Fibroblast of pulmonary artery (primary cell): ENCODE data around the gene NXT1.

Experiments used
- DNase-seq: peaks from one replicate; pipeline ENCODE4 v3.0.0-alpha.2; 2010; ENCODE audit warnings: low read depth
- H3K4me3 ChIP-seq: replicated peaks from 2 replicates; pipeline ENCODE4 v1.5.1; 2011; ENCODE audit warnings: low read depth, mild to moderate bottlenecking, control low read depth, low read length, moderate library complexity
- TF ChIP-seq, protein P1 (sequence below): IDR thresholded peaks from 2 replicates; pipeline ENCODE4 v1.5.1; 2011; ENCODE audit warnings: mild to moderate bottlenecking, control low read depth, low read length, inconsistent platforms; ENCODE audit errors: missing control alignments

NXT1 gene

GRCh38 chr20:23374441-23374840 lies 23.9 kb downstream of the NXT1 start:
- no peak for DNase-seq
- no peak overlapping the region for H3K4me3 ChIP-seq
- TF ChIP-seq, protein P1, sequence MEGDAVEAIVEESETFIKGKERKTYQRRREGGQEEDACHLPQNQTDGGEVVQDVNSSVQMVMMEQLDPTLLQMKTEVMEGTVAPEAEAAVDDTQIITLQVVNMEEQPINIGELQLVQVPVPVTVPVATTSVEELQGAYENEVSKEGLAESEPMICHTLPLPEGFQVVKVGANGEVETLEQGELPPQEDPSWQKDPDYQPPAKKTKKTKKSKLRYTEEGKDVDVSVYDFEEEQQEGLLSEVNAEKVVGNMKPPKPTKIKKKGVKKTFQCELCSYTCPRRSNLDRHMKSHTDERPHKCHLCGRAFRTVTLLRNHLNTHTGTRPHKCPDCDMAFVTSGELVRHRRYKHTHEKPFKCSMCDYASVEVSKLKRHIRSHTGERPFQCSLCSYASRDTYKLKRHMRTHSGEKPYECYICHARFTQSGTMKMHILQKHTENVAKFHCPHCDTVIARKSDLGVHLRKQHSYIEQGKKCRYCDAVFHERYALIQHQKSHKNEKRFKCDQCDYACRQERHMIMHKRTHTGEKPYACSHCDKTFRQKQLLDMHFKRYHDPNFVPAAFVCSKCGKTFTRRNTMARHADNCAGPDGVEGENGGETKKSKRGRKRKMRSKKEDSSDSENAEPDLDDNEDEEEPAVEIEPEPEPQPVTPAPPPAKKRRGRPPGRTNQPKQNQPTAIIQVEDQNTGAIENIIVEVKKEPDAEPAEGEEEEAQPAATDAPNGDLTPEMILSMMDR = no peak

DNA sequence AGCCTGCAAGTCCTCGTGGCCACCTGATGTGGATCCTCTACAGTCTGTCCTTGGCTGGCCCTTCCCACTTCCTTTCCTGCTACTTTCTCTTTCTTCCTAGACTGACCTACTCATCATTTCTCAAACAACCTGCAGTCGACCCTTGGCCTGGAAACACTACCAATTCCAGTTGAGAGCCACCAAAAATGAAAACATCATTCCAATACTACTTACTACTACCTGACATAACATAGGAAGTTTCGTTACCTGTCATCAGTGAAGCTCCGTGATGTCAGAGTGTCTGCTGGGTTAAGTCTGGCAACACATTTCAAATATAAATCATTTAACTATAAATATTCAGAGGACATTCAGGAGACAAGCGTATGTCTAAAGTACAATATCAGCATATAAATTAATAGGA lies 25.2 kb downstream of the NXT1 start:
- TF ChIP-seq, protein P1 = no peak
- DNase-seq = no peak
- no peak overlapping the region for H3K4me3 ChIP-seq

- no peak overlapping the region for H3K4me3 ChIP-seq
- TF ChIP-seq, protein P1 = no peak
- DNase-seq = no peak
Observed at GRCh38 chr20:23379772-23380171, 29.2 kb downstream of the NXT1 start.

GRCh38 chr20:23381876-23382275 lies 31.3 kb downstream of the NXT1 start:
- no peak for DNase-seq
- TF ChIP-seq, protein P1 = no peak
- no peak overlapping the region for H3K4me3 ChIP-seq

DNA sequence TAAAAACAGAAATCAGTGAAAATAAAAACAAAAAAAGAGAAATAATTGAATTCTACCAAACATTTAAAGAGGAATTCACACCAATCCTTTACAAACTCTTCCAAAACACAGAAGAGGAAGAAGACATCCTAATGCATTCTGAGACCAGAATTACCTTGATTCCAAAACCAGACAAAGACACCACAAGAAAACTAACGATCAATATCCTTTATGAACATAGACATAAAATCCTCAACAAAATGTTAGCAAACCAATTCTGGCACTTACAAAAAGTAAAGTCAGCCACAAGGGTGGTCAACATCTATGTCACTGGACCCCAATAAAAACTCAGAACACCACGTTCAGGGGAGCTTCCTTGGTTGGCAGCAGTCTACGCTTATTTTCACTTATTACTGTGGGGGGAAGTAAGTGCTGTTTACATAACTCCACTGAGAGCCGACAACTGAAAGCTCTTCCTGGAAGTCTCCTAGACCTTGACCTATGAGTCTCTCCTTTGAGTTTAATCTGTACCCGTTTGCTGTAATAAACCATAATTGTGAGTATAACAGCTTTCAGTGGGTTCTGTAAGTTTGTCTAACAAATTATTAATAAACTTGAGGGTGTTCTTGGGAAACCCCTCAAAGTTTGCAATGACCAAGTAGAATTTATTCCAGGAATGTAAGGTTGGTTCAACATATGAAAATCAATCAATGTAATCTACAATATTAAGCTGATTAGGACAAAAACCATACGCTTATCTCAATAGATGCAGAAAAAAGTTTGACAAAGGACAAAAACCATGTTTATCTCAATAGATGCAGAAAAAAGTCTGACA lies 35.9 kb downstream of the NXT1 start:
- DNase-seq = no peak
- TF ChIP-seq, protein P1 = no peak
- no peak overlapping the region for H3K4me3 ChIP-seq

DNA sequence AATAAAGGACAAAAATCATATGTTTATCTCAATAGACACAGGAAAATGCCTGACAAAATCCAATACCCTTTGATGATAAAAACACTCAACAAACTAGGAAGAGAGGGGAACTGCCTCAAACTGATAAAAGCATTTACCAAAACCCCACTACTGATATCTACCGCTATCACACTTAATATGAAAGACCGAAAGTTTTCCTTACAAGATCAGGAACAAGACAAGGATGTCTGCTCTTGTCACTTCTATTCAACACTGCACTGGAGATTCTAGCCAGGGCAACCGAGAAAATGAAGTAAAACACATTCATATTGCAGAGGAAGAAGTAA lies 36.5 kb downstream of the NXT1 start:
- H3K4me3 ChIP-seq = no peak overlapping the region
- no peak for DNase-seq
- TF ChIP-seq, protein P1 = no peak
